Ascending aorta (tissue), 2 donors: Measurements from ENCODE around the gene UNC5B. TPM values are rescaled to one million over a fixed set of nuclear protein-coding genes. Genes with fewer than 3 reads are reported as not detected.

Experiments used
- DNase-seq, 2 donors: peaks; one replicate each; pipeline ENCODE4 v3.0.0-alpha.2; 2019; ENCODE audit warnings: low spot score in 2 of 2
- H3K27ac ChIP-seq, 2 donors: fragments of 200-600 bp; sonication (generic); one replicate each; pipeline ENCODE4 v1.5.1; 2016 to 2017; ENCODE audit warnings: mild to moderate bottlenecking in 1 of 2
- H3K27me3 ChIP-seq: fragments of 200-600 bp; sonication (generic); one replicate; pipeline ENCODE4 v1.5.1; 2017
- H3K36me3 ChIP-seq, 2 donors: fragments of 200-600 bp; sonication (generic); one replicate each; pipeline ENCODE4 v1.5.1; 2016
- H3K4me1 ChIP-seq, 2 donors: fragments of 200-600 bp; sonication (generic); one replicate each; pipeline ENCODE4 v1.5.1; 2016 to 2017; ENCODE audit warnings: mild to moderate bottlenecking in 1 of 2
- H3K4me3 ChIP-seq, 2 donors: fragments of 200-600 bp; sonication (generic); one replicate each; pipeline ENCODE4 v1.5.1; 2016 to 2017; ENCODE audit warnings: mild to moderate bottlenecking in 1 of 2
- H3K9me3 ChIP-seq, 2 donors: fragments of 200-600 bp; sonication (generic); one replicate each; pipeline ENCODE4 v1.5.1; 2016
- intact Hi-C: fragments of 100-400 bp; cut with DNase I; formaldehyde crosslinking; loops from one replicate; pipeline ENCODE4 v1.15.1; 2023
- total RNA-seq: library from RNA; depleted of rRNA; stranded (reverse); fragments of >200 nt; gene quantifications from one replicate; pipeline ENCODE4 v1.1.0, GENCODE V29; 2016
- TF ChIP-seq, protein P1 (sequence below), 3 experiments: fragments of 200-600 bp in 2 of 3; fragments of 450-650 bp in 1 of 3; sonication (generic) in 2 of 3; IDR thresholded peaks; one replicate each; pipeline ENCODE4 v1.5.1; 2016 to 2019; ENCODE audit warnings: antibody characterized with exemption in 3 of 3, mild to moderate bottlenecking in 1 of 3, moderate library complexity in 1 of 3

Gene UNC5B
- total RNA-seq, 1 donor from 2014 or later: 42.4 TPM

- H3K4me1 ChIP-seq: peaks cover 0 to 8% of the 10 kb centered on the region in 2 donors
- H3K9me3 ChIP-seq: no peaks in the 10 kb centered on the region
- TF ChIP-seq, protein P1, sequence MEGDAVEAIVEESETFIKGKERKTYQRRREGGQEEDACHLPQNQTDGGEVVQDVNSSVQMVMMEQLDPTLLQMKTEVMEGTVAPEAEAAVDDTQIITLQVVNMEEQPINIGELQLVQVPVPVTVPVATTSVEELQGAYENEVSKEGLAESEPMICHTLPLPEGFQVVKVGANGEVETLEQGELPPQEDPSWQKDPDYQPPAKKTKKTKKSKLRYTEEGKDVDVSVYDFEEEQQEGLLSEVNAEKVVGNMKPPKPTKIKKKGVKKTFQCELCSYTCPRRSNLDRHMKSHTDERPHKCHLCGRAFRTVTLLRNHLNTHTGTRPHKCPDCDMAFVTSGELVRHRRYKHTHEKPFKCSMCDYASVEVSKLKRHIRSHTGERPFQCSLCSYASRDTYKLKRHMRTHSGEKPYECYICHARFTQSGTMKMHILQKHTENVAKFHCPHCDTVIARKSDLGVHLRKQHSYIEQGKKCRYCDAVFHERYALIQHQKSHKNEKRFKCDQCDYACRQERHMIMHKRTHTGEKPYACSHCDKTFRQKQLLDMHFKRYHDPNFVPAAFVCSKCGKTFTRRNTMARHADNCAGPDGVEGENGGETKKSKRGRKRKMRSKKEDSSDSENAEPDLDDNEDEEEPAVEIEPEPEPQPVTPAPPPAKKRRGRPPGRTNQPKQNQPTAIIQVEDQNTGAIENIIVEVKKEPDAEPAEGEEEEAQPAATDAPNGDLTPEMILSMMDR (IDR thresholded peaks at IDR 0.05): no peak
- no peak for DNase-seq
- H3K4me3 ChIP-seq: no peak overlapping the region
- no peaks in the 10 kb centered on the region for H3K36me3 ChIP-seq
- H3K27ac ChIP-seq: no peak overlapping the region
- no peaks in the 10 kb centered on the region for H3K27me3 ChIP-seq
- intact Hi-C loops: loop anchor here (5.0 kb wide), 2 partner anchors 35 to 340 kb away; no protein-coding TSS in a partner anchor
Measured at GRCh38 chr10:71266918-71267442, 54.6 kb downstream of the UNC5B start.

DNA sequence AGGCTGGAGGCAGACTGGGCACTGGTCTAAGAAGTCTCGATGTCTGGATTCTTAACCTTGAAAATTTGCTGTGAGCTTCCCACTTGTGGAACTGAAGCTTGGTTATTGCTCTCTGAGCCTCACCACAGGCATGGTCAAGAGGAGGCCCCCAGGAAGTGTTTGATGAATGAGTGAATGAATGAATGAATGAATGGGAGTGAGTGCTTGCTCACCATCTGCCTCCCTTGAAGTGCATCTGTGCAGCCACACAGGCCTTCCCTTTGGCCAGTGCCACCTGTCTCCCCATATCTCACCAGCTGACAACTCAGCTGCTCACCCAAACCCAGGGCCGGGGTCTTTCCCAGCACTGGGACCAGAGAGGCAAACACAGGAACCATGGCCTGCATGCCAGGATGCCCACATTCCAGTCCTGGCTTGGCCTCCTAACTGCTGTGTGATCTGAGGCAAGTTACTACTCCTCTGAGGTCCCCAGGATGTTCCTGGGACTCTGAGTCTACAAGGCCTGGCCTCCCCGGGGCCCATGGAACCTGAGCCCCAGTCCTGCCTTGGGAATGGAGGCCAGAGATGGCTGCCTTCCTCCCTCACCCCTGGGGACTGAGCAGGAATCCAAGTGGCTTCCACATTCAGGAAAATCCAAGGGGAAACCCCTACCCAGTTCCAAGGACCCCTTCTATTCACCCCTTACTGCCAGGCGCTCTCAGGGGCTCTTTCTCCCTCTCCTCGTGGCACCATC, 55.3 kb downstream of the UNC5B start:
- Histone ChIP-seq H3K27me3 (no peaks in the 10 kb centered on the region), H3K27ac (peak overlapping the region in 1 of 2 donors; percentile 26), H3K4me1 (peaks cover 0 to 8% of the 10 kb centered on the region in 2 donors), H3K9me3 (no peaks in the 10 kb centered on the region), H3K4me3 (no peak overlapping the region), H3K36me3 (no peaks in the 10 kb centered on the region)
- no peak for DNase-seq
- TF ChIP-seq, protein P1 (IDR thresholded peaks at IDR 0.05): no peak
- intact Hi-C loops: loop anchor here (1.0 to 5.0 kb wide), 3 partner anchors 35 to 340 kb away; partner anchors contain the start of gene UNC5B

DNA sequence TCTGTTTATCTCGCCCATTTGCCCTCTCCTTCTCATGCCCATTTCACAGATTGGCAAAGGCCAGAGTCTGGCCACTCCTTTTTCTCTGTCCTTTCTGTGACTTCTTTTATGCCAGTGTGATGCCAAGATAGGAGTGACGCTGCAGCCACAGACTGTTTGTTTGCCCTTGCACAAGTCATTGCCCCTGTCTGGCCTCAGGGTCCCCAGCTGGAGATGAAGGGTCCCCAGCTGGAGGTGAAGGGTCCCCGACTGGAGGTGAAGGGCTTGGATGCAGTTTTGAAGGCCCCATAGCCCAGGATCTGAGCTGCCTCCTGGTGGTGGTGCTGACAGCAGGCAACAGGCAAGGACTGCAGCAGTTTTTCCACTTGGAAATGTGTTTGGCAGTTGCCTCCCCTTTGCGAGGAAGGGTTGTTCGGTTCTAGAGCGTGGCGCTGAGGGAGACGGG, 55.9 kb downstream of the UNC5B start:
- peak overlapping the region in 1 of 2 donors; percentile 6 for H3K4me3 ChIP-seq
- H3K27ac ChIP-seq: peak overlapping the region; percentile 26 to 49
- no peaks in the 10 kb centered on the region for H3K36me3 ChIP-seq
- TF ChIP-seq, protein P1 (IDR thresholded peaks at IDR 0.05): peak; percentile 45 to 68 (median 53)
- H3K4me1 ChIP-seq: peaks cover 0 to 8% of the 10 kb centered on the region in 2 donors
- H3K9me3 ChIP-seq: no peaks in the 10 kb centered on the region
- DNase-seq: peak in 1 of 2 donors; percentile 70
- H3K27me3 ChIP-seq: no peaks in the 10 kb centered on the region
- intact Hi-C loops: loop anchor here (1.0 to 5.0 kb wide), 3 partner anchors 36 to 341 kb away; partner anchors contain the start of gene UNC5B

- intact Hi-C loops: loop anchor here (1.0 to 5.0 kb wide), 3 partner anchors 36 to 341 kb away; partner anchors contain the start of gene UNC5B
- Histone ChIP-seq H3K9me3 (no peaks in the 10 kb centered on the region), H3K27ac (peak overlapping the region; percentile 26 to 49), H3K36me3 (no peaks in the 10 kb centered on the region), H3K4me1 (peaks cover 0 to 8% of the 10 kb centered on the region in 2 donors), H3K27me3 (no peaks in the 10 kb centered on the region), H3K4me3 (peak overlapping the region in 1 of 2 donors; percentile 6)
- TF ChIP-seq, protein P1 (IDR thresholded peaks at IDR 0.05): no peak
- peak in 1 of 2 donors; percentile 71 for DNase-seq
Measured at GRCh38 chr10:71268758-71269157, 56.4 kb downstream of the UNC5B start.

DNA sequence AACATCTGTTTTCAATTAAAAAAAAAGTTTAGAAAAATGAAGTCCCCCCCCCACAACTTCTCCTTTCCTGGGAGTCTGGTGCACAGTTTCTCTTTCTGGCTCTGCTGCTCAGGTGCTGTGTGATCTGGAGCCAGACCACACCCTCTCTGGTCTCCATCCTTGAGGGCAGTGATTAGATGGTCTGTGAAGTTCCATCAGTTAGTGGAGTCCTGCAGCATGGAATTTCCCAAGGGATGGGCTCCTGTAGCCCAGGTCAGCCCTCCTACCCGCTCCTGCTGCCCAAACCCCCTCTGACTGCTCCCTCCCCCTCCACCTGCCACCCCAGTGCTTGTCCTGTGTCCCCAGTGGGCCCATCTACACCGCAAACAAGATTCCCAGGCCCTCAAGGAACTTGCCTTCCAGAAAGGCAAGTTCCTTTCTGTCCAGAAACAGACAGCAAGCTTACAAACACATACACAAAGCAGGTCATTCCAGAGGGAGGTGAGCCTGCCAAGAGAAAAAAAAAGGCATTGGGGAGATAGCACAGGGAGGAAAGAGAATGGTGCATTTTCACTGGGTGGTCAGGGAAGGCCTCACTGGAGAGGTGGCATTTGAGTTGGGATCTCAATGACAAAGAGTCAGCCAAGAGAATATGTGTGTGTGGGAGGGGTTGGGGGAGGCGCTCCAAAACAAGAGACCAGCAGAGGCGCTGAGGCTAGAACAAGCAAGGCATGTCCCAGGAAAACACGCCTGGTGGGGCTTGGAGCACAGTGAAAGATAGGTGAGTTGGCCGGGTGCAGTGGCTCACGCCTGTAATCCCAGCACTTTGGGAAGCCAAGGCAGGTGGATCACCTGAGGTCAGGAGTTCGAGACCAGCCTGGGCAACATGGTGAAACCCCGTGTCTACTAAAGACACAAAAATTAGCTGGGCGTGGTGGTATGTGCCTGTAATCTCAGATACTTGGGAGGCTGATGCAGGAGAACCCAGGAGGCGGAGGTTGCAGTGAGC, 57.2 kb downstream of the UNC5B start:
- H3K27ac ChIP-seq: peak overlapping the region in 1 of 2 donors; percentile 26
- no peaks in the 10 kb centered on the region for H3K36me3 ChIP-seq
- no peaks in the 10 kb centered on the region for H3K9me3 ChIP-seq
- TF ChIP-seq, protein P1 (IDR thresholded peaks at IDR 0.05): no peak
- H3K4me1 ChIP-seq: peaks cover 0 to 8% of the 10 kb centered on the region in 2 donors
- intact Hi-C loops: loop anchor here (5.0 kb wide), 2 partner anchors 37 to 342 kb away; no protein-coding TSS in a partner anchor
- no peak overlapping the region for H3K4me3 ChIP-seq
- no peaks in the 10 kb centered on the region for H3K27me3 ChIP-seq
- no peak for DNase-seq
